Activated T-helper 2 cell treated with anti-CD3 and anti-CD28 coated beads, Interferon-gamma antibody, Interleukin-2, Interleukin-4, amounts not matched to agents 10 μg/mL and 5 μg/mL and 100 μg/mL, durations not matched to agents 14 hours and 24 hours and 36 hours (primary cell): ENCODE measurements around the gene HP1BP3. TPM values are rescaled to one million over a fixed set of nuclear protein-coding genes. Genes with fewer than 3 reads are reported as not detected.
A peak's percentile ranks its signal among the peaks of the same experiment; 100 is the strongest.
"Not testable (repeated sequence)": the region's sequence is repeated elsewhere in the genome, so short reads cannot be mapped to it uniquely, and the experiment has no call there.

Source experiments
- DNase-seq: peaks from one replicate; pipeline ENCODE4 v3.0.0; 2021; ENCODE audit warnings: low spot score
- H3K27ac Mint-ChIP-seq: one replicate; pipeline ENCODE4 v1.8.0; 2021; ENCODE audit warnings: mixed read lengths
- H3K27me3 Mint-ChIP-seq: one replicate; pipeline ENCODE4 v1.8.0; 2021; ENCODE audit warnings: low read depth, mixed read lengths
- H3K36me3 Mint-ChIP-seq: one replicate; pipeline ENCODE4 v1.8.0; 2021; ENCODE audit warnings: low read depth, mixed read lengths
- H3K4me1 Mint-ChIP-seq: one replicate; pipeline ENCODE4 v1.8.0; 2021; ENCODE audit warnings: low read depth, mixed read lengths
- H3K4me3 Mint-ChIP-seq: one replicate; pipeline ENCODE4 v1.8.0; 2021; ENCODE audit warnings: low read depth, mild to moderate bottlenecking, moderate library complexity, mixed read lengths
- H3K9me3 Mint-ChIP-seq: one replicate; pipeline ENCODE4 v1.8.0; 2021; ENCODE audit warnings: mixed read lengths
- intact Hi-C: fragments of 100-400 bp; cut with micrococcal nuclease; formaldehyde crosslinking; loops from one replicate; pipeline ENCODE4 v1.15.1; 2023
- total RNA-seq: library from RNA; stranded (reverse); gene quantifications from 2 replicates; pipeline ENCODE4 v1.2.3, GENCODE V29; 2022

HP1BP3 gene
- total RNA-seq, 1 donor from 2014 or later: 267 TPM

DNA sequence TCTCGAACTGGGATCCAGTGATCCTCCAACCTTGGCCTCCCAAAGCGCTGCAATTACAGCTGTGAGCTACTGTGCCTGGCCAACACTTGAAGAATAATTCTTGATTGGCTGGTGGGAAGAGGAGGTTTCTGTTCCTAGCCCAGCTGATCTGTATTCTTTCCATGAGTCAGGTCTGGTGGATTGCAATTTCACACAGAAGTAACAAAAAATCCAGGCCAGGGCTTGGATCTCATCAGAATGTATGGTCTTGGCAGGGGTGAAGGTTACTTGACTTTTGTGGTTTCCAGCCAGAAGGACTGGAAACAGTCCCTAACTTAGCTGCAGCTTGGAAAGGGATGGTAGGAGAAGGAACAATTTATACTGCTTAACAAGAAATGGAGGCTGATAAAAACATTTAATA lies 5.1 kb upstream of the HP1BP3 start:
- H3K27ac Mint-ChIP-seq: no peak overlapping the region

DNA sequence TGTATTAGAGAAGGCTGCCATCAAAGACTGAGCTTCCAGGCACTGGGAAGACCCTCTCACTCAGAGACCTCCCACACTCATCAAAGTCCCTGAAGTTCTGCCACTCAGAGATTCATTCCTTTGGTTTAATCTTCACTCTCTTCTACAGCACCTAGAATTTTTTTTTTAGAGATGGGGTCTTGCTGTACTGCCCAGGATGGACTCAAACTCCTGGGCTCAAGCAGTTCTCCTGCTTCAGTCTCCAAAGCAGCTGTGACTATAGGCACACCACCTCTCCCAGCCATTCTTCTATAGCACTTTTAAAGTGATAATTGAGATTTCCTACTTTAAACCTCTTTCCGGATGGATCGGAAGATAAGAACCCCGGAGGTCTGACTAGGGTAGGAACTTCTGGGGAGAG lies 3.7 kb upstream of the HP1BP3 start:
- Mint-ChIP-seq H3K36me3 (peaks cover 4% of the 10 kb centered on the region), H3K4me1 (peaks cover 11% of the 10 kb centered on the region), H3K27ac (no peak overlapping the region), H3K4me3 (no peak overlapping the region), H3K9me3 (no peaks in the 10 kb centered on the region), H3K27me3 (no peaks in the 10 kb centered on the region)
- intact Hi-C loops: no loop called here
- no peak for DNase-seq

More for the DNA sequence above, 5.1 kb upstream of the HP1BP3 start:
- no peak for DNase-seq
- Mint-ChIP-seq H3K9me3 (no peaks in the 10 kb centered on the region), H3K4me1 (peaks cover 11% of the 10 kb centered on the region), H3K36me3 (no peaks in the 10 kb centered on the region), H3K27me3 (no peaks in the 10 kb centered on the region), H3K4me3 (no peak overlapping the region)
- intact Hi-C loops: no loop called here

DNA sequence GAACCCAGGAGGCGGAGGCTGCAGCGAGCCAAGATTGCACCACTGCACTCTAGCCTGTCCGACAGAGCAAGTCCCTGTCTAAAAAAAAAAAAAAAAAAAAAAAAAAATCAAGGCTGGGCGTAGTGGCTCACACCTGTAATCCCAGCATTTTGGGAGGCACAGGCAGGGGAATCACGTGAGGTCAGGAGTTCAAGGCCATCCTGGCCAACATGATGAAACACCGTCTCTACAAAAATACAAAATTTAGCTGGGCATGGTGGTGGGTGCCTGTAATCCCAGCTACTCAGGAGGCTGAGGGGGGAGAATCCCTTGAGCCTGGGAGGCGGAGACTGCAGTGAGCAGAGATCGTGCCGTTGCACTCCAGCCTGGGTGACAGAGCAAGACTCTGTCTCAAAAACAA lies 2.5 kb upstream of the HP1BP3 start:
- H3K4me3 Mint-ChIP-seq, H3K9me3 Mint-ChIP-seq, H3K27me3 Mint-ChIP-seq, DNase-seq, H3K27ac Mint-ChIP-seq: not testable (repeated sequence)
- intact Hi-C loops: loop anchor here (5.0 kb wide), 2 partner anchors 143 to 408 kb away; no protein-coding TSS in a partner anchor
- Mint-ChIP-seq H3K36me3 (peaks cover 11% of the 10 kb centered on the region), H3K4me1 (peaks cover 19% of the 10 kb centered on the region)

DNA sequence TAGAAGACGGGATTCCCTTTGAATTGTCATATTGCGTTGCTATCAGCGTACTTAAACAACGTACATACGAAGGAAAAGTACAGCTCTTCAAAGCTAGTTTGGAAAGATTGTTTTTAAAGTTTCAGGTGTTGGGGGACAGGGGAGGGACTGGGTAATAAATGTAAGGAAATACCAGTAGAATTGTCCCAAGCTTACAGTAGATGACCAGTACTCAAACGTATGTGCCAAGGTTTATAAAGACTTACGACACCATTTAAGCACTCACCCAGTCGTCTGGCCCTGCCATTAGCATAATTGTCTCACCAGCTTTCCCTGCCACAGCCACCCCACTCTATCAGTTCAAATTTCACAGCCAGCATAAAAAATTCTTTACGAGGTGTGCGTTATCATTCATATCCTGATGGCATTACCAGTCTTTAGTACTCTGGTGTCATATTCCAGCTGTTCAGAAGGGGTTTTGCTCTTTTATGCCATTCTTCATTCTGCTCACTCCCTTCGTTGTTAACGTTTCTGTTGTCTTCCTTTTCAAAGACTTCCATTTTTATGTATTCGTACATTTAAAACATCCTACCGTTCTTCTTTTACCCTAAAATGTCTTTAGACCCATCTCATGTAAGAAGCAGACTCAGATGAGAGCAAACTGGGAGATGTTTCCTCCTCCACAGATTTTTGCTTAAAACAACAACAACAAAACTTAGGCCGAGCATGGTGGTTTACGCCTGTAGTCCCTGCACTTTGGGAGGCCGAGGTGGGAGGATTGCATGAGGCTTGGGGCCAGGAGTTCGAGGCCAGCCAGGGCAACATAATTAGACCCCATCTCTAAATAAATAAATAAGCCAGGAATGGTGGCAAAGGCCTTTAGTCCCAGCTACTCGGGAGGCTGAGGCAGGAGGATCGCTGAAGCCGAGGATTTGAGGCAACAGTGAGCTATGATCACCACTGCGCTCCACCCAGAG lies 1.0 kb upstream of the HP1BP3 start:
- Mint-ChIP-seq H3K9me3 (no peaks in the 10 kb centered on the region), H3K27ac (peak overlapping the region; percentile 94), H3K4me1 (peaks cover 25% of the 10 kb centered on the region), H3K4me3 (peak overlapping the region; percentile 90), H3K36me3 (peaks cover 16% of the 10 kb centered on the region), H3K27me3 (no peaks in the 10 kb centered on the region)
- DNase-seq: no peak
- intact Hi-C loops: loop anchor here (2.0 to 5.0 kb wide), 3 partner anchors 55 to 409 kb away; partner anchors contain the start of gene SH2D5

DNA sequence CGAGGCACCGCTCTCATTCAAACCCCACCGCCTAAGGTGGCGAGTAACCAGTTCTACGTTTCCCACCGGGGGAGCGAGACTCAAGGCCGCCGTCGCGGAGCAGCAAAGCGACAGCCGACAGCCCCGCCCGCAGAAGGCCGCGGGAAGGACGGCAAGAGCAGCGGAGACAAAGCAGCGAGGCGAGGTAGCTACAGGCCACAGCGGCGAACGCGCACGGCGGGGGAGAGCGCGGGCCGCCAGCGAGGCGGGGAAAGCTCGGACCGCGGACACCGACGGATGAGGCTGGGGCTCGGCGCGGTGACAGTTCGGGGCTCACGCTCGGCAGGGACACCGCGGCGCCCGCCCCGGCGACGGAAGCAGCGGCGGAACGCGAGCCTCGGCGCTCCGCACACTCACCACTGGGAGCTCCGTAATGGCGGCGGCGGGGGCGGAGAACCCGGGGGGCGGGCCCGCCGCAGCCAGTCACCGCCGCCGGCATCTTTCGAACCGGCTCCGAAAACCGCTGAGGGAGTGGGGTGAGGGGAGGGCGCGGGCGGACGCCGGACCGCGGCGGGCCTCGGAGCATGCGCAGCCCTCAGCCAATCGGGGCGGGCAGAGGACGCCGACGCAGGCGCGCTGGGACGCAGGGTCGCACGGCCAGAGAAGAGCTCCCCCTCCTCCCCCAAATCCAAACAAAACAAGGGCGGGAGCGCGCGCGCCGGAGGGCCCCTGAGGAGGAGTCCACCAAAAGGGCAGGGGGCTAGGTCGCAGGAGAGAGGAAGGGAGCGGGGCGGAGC lies 666 bp downstream of the HP1BP3 start:
- DNase-seq: peak; percentile 96
- Mint-ChIP-seq H3K9me3 (no peaks in the 10 kb centered on the region), H3K27ac (peak overlapping the region; percentile 98), H3K27me3 (no peaks in the 10 kb centered on the region), H3K4me3 (peak overlapping the region; percentile 98), H3K36me3 (peaks cover 16% of the 10 kb centered on the region), H3K4me1 (peaks cover 25% of the 10 kb centered on the region)
- intact Hi-C loops: loop anchor here (2.0 to 5.0 kb wide), 3 partner anchors 54 to 411 kb away; partner anchors contain the start of gene SH2D5

DNA sequence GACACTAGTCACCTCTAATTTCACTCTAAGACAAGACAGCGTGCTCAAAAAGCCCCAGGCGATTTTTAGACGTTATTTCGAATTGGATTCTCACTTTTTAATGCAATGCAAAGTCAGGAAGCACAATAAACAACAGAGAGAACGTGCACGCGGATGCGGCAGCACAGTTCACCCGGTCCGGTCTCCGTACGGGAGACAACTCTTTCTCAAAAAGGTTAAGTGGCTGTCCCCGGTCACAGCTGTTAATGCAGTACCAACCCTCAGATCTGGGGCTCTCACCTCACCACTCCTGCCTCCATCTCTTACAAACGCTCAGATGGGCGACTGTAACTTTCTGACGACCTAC lies 1.2 kb downstream of the HP1BP3 start:
- Mint-ChIP-seq H3K9me3 (no peaks in the 10 kb centered on the region), H3K36me3 (peaks cover 20% of the 10 kb centered on the region), H3K4me1 (peaks cover 30% of the 10 kb centered on the region), H3K27ac (peak overlapping the region; percentile 98), H3K4me3 (peak overlapping the region; percentile 98), H3K27me3 (no peaks in the 10 kb centered on the region)
- intact Hi-C loops: loop anchor here (1.0 to 5.0 kb wide), 4 partner anchors 53 to 411 kb away; partner anchors contain the start of genes EIF4G3 and SH2D5
- no peak for DNase-seq

DNA sequence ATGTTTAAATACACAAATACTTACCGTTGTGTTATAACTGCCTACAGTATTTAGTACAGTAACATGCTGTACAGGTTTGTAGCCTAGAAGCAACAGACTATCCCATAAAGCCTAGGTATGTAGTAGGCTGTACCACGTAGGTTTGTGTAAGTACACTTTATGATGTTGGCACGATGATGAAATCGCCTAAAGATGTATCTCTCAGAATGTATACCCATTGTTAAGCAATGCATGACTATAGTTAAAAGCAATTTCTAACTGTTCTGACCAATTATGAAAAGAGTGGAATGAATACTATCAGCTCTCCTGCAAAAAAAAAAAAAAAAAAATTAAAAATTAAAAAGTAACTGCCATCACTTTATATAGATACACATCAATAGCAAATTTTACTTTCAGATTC lies 11.4 kb downstream of the HP1BP3 start:
- no peaks in the 10 kb centered on the region for H3K9me3 Mint-ChIP-seq
- H3K4me1 Mint-ChIP-seq: peaks cover 19% of the 10 kb centered on the region
- no peak for DNase-seq
- no peak overlapping the region for H3K4me3 Mint-ChIP-seq
- no peaks in the 10 kb centered on the region for H3K27me3 Mint-ChIP-seq
- intact Hi-C loops: no loop called here
- peaks cover 77% of the 10 kb centered on the region for H3K36me3 Mint-ChIP-seq
- no peak overlapping the region for H3K27ac Mint-ChIP-seq

DNA sequence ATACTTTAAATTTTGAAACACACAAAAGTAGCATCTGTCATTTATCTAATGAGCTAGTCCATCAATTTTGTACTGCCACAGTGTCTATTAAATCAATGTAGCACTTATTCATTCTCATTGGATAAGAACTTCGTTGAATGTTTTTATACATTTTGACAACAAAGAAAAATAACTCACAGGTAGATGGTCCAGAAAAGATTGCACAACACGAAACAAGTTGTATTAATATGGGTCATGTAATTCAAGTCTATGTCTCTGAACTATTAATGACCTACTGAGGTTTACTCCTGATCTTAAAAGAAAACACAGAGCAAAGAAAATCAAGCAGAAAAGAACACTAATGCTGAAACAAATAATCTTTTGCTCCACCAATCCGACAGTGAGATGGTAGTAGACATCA lies 15.3 kb downstream of the HP1BP3 start:
- no peaks in the 10 kb centered on the region for H3K27me3 Mint-ChIP-seq
- no peak for DNase-seq
- no peak overlapping the region for H3K27ac Mint-ChIP-seq
- intact Hi-C loops: no loop called here
- H3K4me1 Mint-ChIP-seq: peaks cover 3% of the 10 kb centered on the region
- H3K9me3 Mint-ChIP-seq: no peaks in the 10 kb centered on the region
- H3K4me3 Mint-ChIP-seq: no peak overlapping the region
- peaks cover 75% of the 10 kb centered on the region for H3K36me3 Mint-ChIP-seq

DNA sequence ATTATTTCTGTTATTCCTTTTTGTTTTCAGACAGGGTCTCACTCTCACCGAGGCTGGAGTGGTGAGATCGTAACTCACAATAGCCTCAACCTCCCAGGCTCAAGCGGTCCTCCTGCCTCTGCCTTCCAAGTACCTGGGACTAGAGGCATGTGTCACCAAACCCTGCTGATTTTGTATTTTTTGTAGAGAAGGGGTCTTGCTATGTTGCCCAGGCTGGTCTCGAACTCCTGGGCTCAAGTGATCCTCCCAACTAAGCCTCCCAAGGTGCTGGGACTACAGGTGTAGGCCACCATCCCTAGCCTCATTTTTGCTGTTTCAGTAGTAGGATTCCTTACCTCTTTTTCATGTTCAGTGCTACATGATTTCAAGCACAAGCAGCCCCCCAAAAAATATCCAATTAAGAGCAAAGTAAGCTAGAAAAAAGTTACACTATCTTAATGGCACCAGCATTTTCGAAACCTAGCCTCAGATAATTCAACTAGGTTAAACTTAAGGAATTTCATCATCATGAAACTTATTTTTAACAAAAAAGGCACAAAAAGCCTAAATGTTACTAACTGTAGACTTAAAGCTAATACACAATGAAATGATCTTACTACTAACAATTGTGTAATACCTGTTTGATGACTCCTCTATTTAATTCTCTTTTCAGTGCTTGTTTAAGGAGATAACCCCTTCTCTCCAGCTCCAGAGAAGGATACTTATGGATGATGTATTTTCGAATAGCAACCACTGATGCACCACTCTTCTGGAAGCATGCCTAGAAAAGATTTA lies 16.6 kb downstream of the HP1BP3 start:
- DNase-seq: no peak

DNA sequence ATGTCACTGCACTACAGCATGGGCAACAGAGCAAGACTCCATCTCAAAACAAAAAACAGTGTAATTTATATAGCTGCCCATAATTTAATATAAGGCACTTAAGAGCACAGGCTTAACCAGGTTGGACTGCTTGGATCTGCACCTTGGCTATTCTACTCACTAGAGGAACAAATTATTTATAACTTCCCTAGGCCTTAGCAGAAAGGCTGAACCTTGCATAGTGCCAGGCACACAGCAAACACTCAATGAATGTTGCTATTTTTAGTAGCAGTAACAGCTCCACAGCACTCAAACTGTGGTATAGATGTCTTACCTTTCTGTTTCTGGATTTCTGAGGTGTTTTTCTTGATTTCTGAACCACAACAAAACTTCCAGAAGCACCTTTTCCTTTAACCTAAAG lies 19.8 kb downstream of the HP1BP3 start:
- no peaks in the 10 kb centered on the region for H3K27me3 Mint-ChIP-seq
- no peaks in the 10 kb centered on the region for H3K4me1 Mint-ChIP-seq
- H3K27ac Mint-ChIP-seq: no peak overlapping the region
- no peaks in the 10 kb centered on the region for H3K9me3 Mint-ChIP-seq
- no peak overlapping the region for H3K4me3 Mint-ChIP-seq
- intact Hi-C loops: no loop called here
- DNase-seq: no peak
- H3K36me3 Mint-ChIP-seq: peaks cover 80% of the 10 kb centered on the region

More for the DNA sequence above, 16.6 kb downstream of the HP1BP3 start:
- no peak overlapping the region for H3K27ac Mint-ChIP-seq
- no peaks in the 10 kb centered on the region for H3K27me3 Mint-ChIP-seq
- intact Hi-C loops: no loop called here
- peaks cover 78% of the 10 kb centered on the region for H3K36me3 Mint-ChIP-seq
- H3K9me3 Mint-ChIP-seq: no peaks in the 10 kb centered on the region
- no peak overlapping the region for H3K4me3 Mint-ChIP-seq
- H3K4me1 Mint-ChIP-seq: no peaks in the 10 kb centered on the region

DNA sequence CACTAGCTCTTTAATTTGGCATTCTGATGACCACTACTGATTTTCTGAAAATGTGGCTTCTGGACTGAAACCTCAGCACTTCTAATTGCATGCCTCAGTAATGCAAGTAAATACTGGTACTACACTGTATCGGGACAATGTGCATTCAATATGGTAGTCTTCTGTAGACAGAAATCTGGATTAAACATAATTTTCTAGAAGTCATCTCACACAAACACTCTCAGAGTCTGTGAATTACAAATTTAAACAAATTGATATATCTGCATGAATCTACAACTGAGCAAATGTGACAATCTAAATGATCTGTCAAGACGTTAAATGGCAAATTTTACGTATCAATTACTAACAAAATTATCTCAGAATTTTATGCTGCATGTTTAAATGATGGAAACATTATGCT lies 23.7 kb downstream of the HP1BP3 start:
- Mint-ChIP-seq H3K27ac (no peak overlapping the region), H3K36me3 (peaks cover 80% of the 10 kb centered on the region), H3K4me3 (no peak overlapping the region), H3K27me3 (no peaks in the 10 kb centered on the region), H3K9me3 (no peaks in the 10 kb centered on the region), H3K4me1 (no peaks in the 10 kb centered on the region)
- DNase-seq: no peak
- intact Hi-C loops: no loop called here

DNA sequence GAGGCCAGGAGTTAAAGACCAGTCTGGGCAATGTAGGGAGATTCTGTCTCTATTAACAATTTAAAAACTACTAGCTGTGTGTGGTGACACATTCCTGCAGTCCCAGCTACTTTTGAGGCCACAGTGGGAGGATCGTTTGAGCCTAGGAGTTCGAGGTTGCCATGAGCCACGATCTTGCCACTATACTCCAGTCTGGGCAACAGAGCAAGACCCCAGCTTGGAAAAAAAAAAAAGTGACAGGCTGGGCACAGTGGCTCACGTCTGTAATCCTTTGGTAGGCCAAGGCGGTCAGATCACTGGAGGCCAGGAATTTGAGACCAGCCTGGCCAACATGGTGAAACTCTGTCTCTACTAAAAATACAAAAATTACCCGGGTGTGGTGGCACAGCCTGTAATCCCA lies 26.8 kb downstream of the HP1BP3 start:
- peaks cover 78% of the 10 kb centered on the region for H3K36me3 Mint-ChIP-seq
- no peak for DNase-seq

More for the DNA sequence above, 26.8 kb downstream of the HP1BP3 start:
- intact Hi-C loops: no loop called here
- Mint-ChIP-seq H3K27me3 (no peaks in the 10 kb centered on the region), H3K9me3 (no peaks in the 10 kb centered on the region), H3K4me1 (no peaks in the 10 kb centered on the region), H3K4me3 (no peak overlapping the region), H3K27ac (no peak overlapping the region)
